Keratinocyte (primary cell): Measurements from ENCODE around the gene ROR1.

Experiments used
- CTCF ChIP-seq, 3 experiments: IDR thresholded peaks in 1 of 3; conservative IDR thresholded peaks in 1 of 3; optimal IDR thresholded peaks in 1 of 3; 2 replicates in 2 of 3; 3 replicates in 1 of 3; pipeline versions ENCODE3 to v1.5.1; 2011; ENCODE audit warnings: low read length in 3 of 3, mild to moderate bottlenecking in 3 of 3, moderate library complexity in 2 of 3, control low read depth in 1 of 3, inconsistent platforms in 1 of 3; ENCODE audit not compliant: insufficient read depth in 2 of 3; ENCODE audit errors: extremely low read depth in 1 of 3
- EZH2 ChIP-seq: IDR thresholded peaks from one replicate; pipeline ENCODE4 v1.6.1; 2012; ENCODE audit warnings: inconsistent platforms, mild to moderate bottlenecking, low read length, moderate library complexity

- no peak for TF ChIP-seq CTCF (optimal IDR thresholded peaks at IDR 0.05 in 1 of 3, IDR thresholded peaks at IDR 0.05 in 1 of 3, conservative IDR thresholded peaks at IDR 0.05 in 1 of 3; ENCODE audit: extremely low read depth in 1 of 3, insufficient read depth in 2 of 3, low read length in 3 of 3)
- TF ChIP-seq EZH2: no peak
Observed at GRCh38 chr1:63903947-63904610, 130.3 kb downstream of the ROR1 start.
